HG03460 (cell line): ENCODE results near the gene CYP2U1.
A peak's percentile ranks its signal among the peaks of the same experiment; 100 is the strongest.
"Not testable (repeated sequence)": the region's sequence is repeated elsewhere in the genome, so short reads cannot be mapped to it uniquely, and the experiment has no call there.

Source experiments
- ATAC-seq: cut with Tn5 transposase; IDR thresholded peaks from one replicate; pipeline ENCODE4 v1.9.1; 2021; ENCODE audit not compliant: unreplicated experiment

CYP2U1 gene

GRCh38 chr4:107930821-107931774, at the start of gene CYP2U1:
Gene CYP2U1 (plus strand): TSS chr4:107931549. CDS start chr4:107931644, 95 bp downstream.
- ATAC-seq: peak; percentile 95

- ATAC-seq: no peak
Measured at GRCh38 chr4:107885865-107886264, 45.5 kb upstream of the CYP2U1 start.

- ATAC-seq: no peak
Measured at GRCh38 chr4:107888237-107888636, 43.1 kb upstream of the CYP2U1 start.

- ATAC-seq: no peak
Measured at GRCh38 chr4:107890779-107891178, 40.6 kb upstream of the CYP2U1 start.

GRCh38 chr4:107891299-107891698, 40.0 kb upstream of the CYP2U1 start:
- no peak for ATAC-seq

GRCh38 chr4:107893171-107894137, 37.9 kb upstream of the CYP2U1 start:
- ATAC-seq: no peak

GRCh38 chr4:107894138-107894603, 37.2 kb upstream of the CYP2U1 start:
- no peak for ATAC-seq

GRCh38 chr4:107896158-107896645, 35.1 kb upstream of the CYP2U1 start:
- ATAC-seq: no peak

GRCh38 chr4:107896646-107897045, 34.7 kb upstream of the CYP2U1 start:
- ATAC-seq: no peak

- ATAC-seq: no peak
Measured at GRCh38 chr4:107897823-107898222, 33.5 kb upstream of the CYP2U1 start.

- ATAC-seq: no peak
Measured at GRCh38 chr4:107900067-107900466, 31.3 kb upstream of the CYP2U1 start.

- no peak for ATAC-seq
Measured at GRCh38 chr4:107900508-107900907, 30.8 kb upstream of the CYP2U1 start.

GRCh38 chr4:107901213-107901934, 30.0 kb upstream of the CYP2U1 start:
- no peak for ATAC-seq

- peak; percentile 96 for ATAC-seq
Measured at GRCh38 chr4:107902715-107903114, 28.6 kb upstream of the CYP2U1 start.

- ATAC-seq: not testable (repeated sequence)
Measured at GRCh38 chr4:107905082-107905481, 26.3 kb upstream of the CYP2U1 start.

- no peak for ATAC-seq
Measured at GRCh38 chr4:107906458-107907100, 24.8 kb upstream of the CYP2U1 start.

GRCh38 chr4:107908377-107908776, 23.0 kb upstream of the CYP2U1 start:
- no peak for ATAC-seq

- peak; percentile 90 for ATAC-seq
Measured at GRCh38 chr4:107913283-107913899, 18.0 kb upstream of the CYP2U1 start.

- ATAC-seq: no peak
Measured at GRCh38 chr4:107915220-107915619, 16.1 kb upstream of the CYP2U1 start.

- ATAC-seq: no peak
Measured at GRCh38 chr4:107916623-107917022, 14.7 kb upstream of the CYP2U1 start.
